Measurements from ENCODE around the gene ANXA6. TPM values are rescaled to one million over a fixed set of nuclear protein-coding genes. Genes with fewer than 3 reads are reported as not detected.

The ANXA6 gene
- total RNA-seq, 1 donor from 2014 or later: 245 TPM

DNA sequence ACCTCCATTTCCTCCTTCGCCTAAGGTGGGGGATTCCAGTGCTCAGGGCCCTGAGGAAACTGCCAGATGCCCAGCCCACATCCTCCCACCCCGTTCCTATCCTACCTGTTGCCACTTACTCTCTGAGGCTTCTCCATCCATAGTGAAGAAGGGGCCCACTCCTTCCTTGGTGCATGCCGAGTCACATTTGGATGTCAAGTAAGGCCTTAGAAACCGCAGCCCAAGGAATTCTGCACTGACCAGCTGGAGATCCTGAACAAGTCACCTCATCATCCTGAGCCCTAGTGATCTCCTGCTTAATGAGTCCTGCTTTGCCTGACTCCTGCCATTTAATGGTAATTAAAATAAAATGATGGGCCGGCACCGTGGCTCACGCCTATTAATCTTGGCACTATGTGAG lies 70.1 kb downstream of the ANXA6 start:
- Mint-ChIP-seq H3K9me3 (ENCODE audit: unreplicated experiment) (no peaks in the 10 kb centered on the region), H3K36me3 (ENCODE audit: unreplicated experiment) (no peaks in the 10 kb centered on the region), H3K4me1 (ENCODE audit: unreplicated experiment) (peaks cover 9% of the 10 kb centered on the region), H3K27ac (ENCODE audit: unreplicated experiment) (no peak overlapping the region), H3K27me3 (ENCODE audit: unreplicated experiment) (no peaks in the 10 kb centered on the region), H3K4me3 (ENCODE audit: unreplicated experiment) (no peak overlapping the region)
- no peak for DNase-seq (ENCODE audit: extremely low spot score, unreplicated experiment)
- TF ChIP-seq, protein P1, sequence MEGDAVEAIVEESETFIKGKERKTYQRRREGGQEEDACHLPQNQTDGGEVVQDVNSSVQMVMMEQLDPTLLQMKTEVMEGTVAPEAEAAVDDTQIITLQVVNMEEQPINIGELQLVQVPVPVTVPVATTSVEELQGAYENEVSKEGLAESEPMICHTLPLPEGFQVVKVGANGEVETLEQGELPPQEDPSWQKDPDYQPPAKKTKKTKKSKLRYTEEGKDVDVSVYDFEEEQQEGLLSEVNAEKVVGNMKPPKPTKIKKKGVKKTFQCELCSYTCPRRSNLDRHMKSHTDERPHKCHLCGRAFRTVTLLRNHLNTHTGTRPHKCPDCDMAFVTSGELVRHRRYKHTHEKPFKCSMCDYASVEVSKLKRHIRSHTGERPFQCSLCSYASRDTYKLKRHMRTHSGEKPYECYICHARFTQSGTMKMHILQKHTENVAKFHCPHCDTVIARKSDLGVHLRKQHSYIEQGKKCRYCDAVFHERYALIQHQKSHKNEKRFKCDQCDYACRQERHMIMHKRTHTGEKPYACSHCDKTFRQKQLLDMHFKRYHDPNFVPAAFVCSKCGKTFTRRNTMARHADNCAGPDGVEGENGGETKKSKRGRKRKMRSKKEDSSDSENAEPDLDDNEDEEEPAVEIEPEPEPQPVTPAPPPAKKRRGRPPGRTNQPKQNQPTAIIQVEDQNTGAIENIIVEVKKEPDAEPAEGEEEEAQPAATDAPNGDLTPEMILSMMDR (IDR thresholded peaks at IDR 0.05): no peak

DNA sequence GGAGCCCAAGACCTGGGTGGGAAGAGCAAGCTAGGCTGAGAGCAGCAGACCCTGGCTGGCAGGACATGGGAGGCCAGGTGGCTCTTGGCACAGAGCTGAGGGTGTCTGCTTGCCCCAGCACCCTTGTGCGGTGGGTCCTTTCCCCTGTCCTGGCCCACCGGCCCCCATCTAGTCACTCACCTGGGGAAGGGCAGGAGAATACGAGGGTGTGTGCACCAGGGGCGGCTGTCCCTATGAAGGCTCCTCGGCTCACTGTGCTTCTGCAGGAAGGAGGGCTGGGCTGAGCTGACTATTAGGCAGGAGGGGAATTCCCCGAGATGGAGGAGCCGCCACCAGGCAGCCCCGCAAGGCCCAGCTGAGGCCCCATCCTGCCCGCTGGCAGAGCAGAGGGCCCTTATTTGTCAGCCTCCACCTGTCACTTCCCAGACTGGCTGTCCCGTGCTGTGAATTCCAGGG lies 70.6 kb downstream of the ANXA6 start:
- TF ChIP-seq, protein P1 (IDR thresholded peaks at IDR 0.05): no peak
- H3K4me3 Mint-ChIP-seq (ENCODE audit: unreplicated experiment): no peak overlapping the region
- H3K4me1 Mint-ChIP-seq (ENCODE audit: unreplicated experiment): peaks cover 13% of the 10 kb centered on the region
- no peak for DNase-seq (ENCODE audit: extremely low spot score, unreplicated experiment)
- no peaks in the 10 kb centered on the region for H3K36me3 Mint-ChIP-seq (ENCODE audit: unreplicated experiment)
- H3K9me3 Mint-ChIP-seq (ENCODE audit: unreplicated experiment): no peaks in the 10 kb centered on the region
- H3K27ac Mint-ChIP-seq (ENCODE audit: unreplicated experiment): no peak overlapping the region
- no peaks in the 10 kb centered on the region for H3K27me3 Mint-ChIP-seq (ENCODE audit: unreplicated experiment)

DNA sequence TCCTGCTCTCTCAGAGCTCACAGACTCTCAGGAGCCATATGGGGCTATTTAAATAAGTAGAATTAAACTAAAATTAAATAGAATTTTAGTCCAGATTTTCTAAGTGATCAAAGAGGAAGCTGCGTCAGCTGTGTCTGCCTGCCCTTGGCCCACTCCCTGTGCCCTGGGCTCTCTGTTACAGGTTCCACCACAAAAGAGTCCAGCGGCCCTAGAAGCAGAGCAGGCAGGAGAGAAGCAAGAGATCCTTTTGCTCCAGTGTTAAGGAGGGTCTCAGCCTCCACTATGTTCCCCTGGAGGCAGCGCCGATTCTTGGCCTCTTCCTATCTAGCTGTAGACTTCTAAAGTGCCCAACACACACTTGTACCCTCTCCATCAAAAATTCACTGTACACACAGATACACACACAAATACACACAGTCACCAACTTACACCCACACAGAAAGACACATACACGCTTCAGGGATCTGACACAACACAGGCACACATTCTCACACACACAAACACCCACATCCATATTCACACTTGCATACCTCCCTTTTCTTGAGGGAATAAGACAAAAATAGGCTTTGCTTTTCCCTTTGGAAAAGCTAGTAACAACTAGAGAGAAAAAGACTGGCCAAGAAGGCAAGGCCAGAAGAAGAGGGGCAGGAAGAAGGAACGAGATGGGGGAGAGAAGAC lies 71.2 kb downstream of the ANXA6 start:
- H3K4me3 Mint-ChIP-seq (ENCODE audit: unreplicated experiment): no peak overlapping the region

DNA sequence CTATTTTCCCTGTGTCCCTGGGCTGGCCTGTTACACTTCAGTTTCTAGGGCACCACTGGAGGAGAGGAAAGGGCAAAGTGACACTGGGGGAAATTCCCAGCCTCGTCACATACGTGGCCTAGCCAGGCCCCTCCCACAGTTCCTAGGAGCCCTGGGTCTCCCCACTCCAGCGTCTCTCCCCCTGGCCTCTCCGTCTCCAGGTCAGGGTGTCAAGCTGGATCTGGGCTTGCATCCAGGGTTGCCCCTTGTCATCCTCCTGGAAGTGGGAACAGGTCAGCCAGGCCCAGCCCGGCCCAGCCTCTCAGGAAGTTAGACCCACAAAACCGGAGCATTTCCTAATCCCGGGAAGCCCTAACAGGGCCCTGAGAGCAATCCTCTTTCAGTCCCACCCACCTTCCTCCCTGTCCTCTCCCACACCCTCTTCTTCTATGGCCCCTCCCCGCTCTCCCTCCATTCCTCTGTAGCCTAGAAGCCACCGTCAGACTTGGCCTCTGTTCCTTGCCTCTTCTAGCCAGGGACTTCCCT lies 72.0 kb downstream of the ANXA6 start:
- Mint-ChIP-seq H3K36me3 (ENCODE audit: unreplicated experiment) (no peaks in the 10 kb centered on the region), H3K27ac (ENCODE audit: unreplicated experiment) (no peak overlapping the region), H3K4me3 (ENCODE audit: unreplicated experiment) (no peak overlapping the region), H3K9me3 (ENCODE audit: unreplicated experiment) (no peaks in the 10 kb centered on the region), H3K27me3 (ENCODE audit: unreplicated experiment) (no peaks in the 10 kb centered on the region), H3K4me1 (ENCODE audit: unreplicated experiment) (peaks cover 17% of the 10 kb centered on the region)
- DNase-seq (ENCODE audit: extremely low spot score, unreplicated experiment): no peak
- TF ChIP-seq, protein P1 (IDR thresholded peaks at IDR 0.05): no peak

More for the DNA sequence above, 71.2 kb downstream of the ANXA6 start:
- no peak overlapping the region for H3K27ac Mint-ChIP-seq (ENCODE audit: unreplicated experiment)
- no peaks in the 10 kb centered on the region for H3K27me3 Mint-ChIP-seq (ENCODE audit: unreplicated experiment)
- H3K4me1 Mint-ChIP-seq (ENCODE audit: unreplicated experiment): peaks cover 17% of the 10 kb centered on the region
- no peaks in the 10 kb centered on the region for H3K36me3 Mint-ChIP-seq (ENCODE audit: unreplicated experiment)
- DNase-seq (ENCODE audit: extremely low spot score, unreplicated experiment): no peak
- TF ChIP-seq, protein P1 (IDR thresholded peaks at IDR 0.05): no peak
- no peaks in the 10 kb centered on the region for H3K9me3 Mint-ChIP-seq (ENCODE audit: unreplicated experiment)

DNA sequence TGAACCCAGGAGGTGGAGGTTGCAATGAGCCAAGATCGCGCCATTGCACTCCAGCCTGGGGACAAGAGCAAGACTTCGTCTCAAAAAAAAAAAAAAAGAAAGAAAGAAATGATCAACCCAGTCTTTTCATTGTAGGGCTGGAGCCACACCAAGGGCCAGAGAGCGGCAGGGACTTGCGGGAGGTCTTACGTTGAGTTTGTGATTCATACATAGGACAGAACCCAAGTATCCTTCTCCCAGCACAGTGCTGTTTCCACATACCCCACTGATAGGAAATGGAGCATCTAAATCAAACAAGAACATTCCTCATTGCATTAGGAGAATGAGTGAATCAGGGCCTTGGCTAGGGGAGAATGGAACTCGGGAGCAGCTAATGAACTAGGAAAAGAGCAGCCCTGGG lies 73.2 kb downstream of the ANXA6 start:
- Mint-ChIP-seq H3K36me3 (ENCODE audit: unreplicated experiment) (no peaks in the 10 kb centered on the region), H3K4me1 (ENCODE audit: unreplicated experiment) (peaks cover 25% of the 10 kb centered on the region), H3K27ac (ENCODE audit: unreplicated experiment) (no peak overlapping the region), H3K9me3 (ENCODE audit: unreplicated experiment) (no peaks in the 10 kb centered on the region), H3K27me3 (ENCODE audit: unreplicated experiment) (no peaks in the 10 kb centered on the region), H3K4me3 (ENCODE audit: unreplicated experiment) (no peak overlapping the region)
- TF ChIP-seq, protein P1 (IDR thresholded peaks at IDR 0.05): no peak
- DNase-seq (ENCODE audit: extremely low spot score, unreplicated experiment): no peak

All from osteocyte (in vitro differentiated cells).